ENCODE measurements around the gene GPR27. TPM values are rescaled to one million over a fixed set of nuclear protein-coding genes. Genes with fewer than 3 reads are reported as not detected.

Gene GPR27
- total and polyA plus RNA-seq, 2 of the 8 experiments (the other 6 are each of a cell fraction or from before 2014, with no cell fraction given): 11.3 to 12.5 TPM

- TF ChIP-seq CHD7 (IDR thresholded peaks at IDR 0.05; ENCODE audit: insufficient replicate concordance, low read length): no peak
- no peak for TF ChIP-seq MAX (IDR thresholded peaks at IDR 0.05)
- TF ChIP-seq POLR2A (IDR thresholded peaks at IDR 0.05; ENCODE audit: control extremely low read depth in 1 of 2, low read depth in 2 of 2, low read length in 2 of 2): no peak
- TF ChIP-seq POU5F1 (IDR thresholded peaks at IDR 0.05; ENCODE audit: low read depth, low read length): no peak
Observed at GRCh38 chr3:71771884-71772283, 18.2 kb downstream of the GPR27 start (continued).

All from H1 (cell line).